ENCODE results near the gene TRIP13.
"Not testable (repeated sequence)": the region's sequence is repeated elsewhere in the genome, so short reads cannot be mapped to it uniquely, and the experiment has no call there.

Gene TRIP13

DNA sequence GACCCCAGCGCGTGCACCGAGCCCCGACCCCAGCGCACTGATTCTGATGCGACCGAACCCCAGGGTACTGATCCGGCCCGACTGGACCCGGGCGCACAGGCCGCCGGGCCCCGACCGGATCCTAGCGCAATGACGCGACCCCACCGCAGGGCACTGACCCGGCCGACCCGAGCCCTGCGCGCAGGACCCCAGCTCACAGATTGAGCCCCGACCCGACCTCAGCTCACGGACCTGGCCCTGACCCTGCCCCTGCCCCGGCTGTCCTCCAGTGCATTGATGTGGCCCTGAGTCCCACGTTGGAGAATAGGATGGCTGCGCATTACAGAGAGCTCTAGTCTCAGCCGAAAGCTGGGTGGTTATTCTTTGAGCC lies 438 bp downstream of the TRIP13 start:
- DNase-seq: no peak

DNA sequence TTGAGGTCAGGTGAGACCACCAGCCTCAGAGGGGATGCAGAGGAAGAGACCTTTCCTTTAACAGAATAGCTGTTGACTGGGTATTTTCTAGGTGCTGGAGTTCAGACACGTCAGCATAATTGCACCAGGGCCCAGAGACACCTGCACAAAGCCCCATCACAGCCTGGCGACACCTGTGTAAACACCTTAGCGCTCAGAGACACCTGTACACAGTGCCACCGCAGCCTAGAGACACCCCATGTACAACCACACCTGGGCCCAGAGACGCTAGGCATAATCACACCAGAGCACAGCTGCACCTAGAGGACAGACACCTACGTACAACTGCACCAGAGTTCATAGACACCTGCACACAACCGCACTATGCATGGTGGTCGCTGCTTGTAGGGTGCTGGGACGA lies 1.0 kb downstream of the TRIP13 start:
- DNase-seq: no peak

DNA sequence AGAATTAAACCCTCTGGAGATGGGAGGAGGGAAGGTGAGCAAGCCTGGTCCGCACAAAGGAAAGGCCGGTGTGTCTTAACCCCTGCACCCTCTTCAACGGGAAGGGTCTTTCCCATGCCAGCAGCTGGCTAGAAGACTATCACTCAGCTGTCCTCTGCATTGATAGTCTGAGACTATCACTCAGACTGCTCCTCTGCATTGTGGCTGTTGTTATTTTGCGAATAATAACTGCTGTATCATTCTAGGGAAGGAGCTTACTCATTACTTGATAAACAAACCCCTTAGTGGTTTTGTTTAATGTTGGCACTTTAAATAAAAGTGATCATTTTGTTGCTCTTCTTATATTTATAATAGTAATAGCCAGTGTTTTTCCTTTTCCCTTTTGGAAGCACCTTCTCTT lies 8.1 kb downstream of the TRIP13 start:
- no peak for DNase-seq

DNA sequence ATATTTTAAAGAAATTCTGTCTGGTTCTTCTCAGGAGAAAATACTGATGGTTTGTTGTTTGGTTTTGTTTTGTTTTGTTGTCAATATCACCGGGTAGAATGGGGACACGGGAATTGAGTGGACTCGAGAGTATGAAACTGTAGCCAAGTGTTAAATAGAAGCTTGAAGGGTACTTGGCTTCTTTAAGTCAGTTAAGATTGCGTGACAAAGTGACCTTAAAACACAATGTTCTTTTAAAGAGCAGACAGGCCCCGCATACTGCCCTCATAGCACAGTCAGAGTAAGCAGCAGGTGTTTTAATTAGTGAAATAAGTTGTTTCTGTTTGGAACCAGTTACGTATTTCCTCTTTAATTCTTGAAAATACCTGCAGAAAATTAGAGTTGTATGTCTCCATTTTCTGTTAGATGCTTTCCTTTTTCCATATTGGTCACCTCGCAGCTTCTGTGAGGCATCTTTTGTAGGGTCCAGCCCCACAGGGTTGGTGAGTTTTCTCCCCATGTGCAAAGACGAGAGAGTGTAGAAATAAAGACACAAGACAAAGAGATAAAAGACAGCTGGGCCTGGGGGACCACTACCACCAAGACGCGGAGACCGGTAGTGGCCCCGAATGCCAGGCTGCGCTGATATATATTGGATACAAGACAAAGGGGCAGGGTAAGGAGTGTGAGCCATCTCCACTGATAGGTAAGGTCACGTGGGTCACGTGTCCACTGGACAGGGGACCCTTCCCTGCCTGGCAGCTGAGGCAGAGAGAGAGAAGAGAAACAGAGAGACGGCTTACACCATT lies 9.6 kb downstream of the TRIP13 start:
- no peak for DNase-seq

DNA sequence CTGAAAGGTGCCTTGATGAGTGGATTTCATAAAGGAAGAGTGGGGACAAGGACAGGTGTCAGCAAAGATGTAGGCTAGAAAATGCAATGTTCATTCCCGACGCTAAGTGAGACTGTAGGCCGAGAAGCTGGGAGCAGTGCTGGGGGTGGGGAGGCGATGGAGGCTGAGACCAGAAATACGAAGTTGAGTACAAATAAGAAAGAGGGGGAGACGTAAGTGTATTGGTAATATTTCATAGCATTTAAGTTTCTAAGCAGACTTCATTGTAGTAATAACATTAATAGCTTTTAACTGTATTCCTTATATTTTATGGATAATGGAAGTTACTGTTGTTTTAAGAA lies 11.0 kb downstream of the TRIP13 start:
- DNase-seq: no peak

DNA sequence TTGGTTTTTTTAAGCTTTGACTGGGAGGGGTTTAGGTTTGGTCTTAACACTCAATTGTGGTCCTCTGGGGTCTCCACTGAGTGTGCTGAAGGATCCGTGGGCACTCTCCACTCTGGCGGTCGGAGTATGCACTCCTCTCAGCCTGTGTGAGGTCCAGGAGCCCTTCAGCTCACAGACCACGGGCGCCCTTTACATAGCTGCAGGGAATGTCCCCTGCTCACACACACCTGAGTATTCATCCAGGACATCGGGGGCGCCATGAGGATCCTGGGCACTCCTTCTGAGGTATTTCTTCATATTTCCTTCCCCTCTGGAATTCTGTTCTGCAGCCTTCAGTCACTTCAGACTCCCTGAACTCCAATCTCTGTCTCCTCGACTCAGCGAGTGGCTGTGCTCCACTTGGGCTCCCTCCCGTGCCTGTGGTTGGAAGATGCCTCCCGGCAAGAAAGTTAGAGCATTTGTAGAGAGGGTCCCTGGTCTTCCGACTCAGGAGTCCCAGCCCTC lies 12.5 kb downstream of the TRIP13 start:
- DNase-seq: no peak

DNA sequence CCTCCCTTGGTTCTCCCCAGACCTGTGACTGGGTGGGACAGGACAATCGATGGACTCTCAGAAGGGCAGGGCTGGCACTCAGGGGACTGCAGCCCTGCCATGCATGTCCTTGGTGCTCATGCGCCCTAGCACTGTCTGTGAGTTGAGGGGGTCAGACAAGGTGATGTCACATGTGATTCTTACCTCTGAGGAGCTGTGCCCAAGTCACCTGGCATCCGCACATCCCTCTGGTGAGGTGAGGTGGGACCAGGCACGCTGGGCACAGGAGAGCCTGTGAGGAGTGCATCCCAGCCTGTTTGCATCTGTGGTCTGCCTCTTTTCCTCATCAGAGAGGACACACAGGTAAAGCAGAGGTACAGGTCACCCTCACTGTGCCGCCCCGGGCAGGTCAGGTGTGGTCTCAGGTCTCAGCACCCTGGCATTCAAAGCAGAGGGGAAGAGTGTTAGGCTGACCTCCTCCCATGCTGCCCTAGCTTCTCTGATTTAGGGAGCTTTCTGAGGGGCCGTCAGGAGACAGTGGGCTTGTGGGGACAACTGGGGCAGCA lies 14.8 kb downstream of the TRIP13 start:
- DNase-seq: no peak

DNA sequence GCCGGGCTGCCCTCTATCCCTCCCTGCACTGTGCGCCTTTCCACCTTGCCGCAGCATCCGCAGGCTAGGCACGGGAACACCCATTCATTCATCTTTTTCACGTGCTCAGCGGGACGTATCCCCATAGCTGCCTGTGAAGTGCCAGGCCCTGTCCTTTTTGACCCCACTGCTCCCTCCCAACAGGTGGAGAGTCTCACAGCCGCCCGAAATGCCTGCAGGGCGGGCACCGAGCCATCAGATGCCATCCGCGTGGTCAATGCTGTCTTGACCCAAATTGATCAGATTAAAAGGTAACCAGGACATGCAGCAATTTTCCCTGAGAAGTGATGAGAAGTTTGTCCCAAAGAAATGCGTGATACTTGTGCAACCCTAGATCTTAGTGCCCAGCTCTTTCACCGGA lies 15.5 kb downstream of the TRIP13 start:
- DNase-seq: no peak

DNA sequence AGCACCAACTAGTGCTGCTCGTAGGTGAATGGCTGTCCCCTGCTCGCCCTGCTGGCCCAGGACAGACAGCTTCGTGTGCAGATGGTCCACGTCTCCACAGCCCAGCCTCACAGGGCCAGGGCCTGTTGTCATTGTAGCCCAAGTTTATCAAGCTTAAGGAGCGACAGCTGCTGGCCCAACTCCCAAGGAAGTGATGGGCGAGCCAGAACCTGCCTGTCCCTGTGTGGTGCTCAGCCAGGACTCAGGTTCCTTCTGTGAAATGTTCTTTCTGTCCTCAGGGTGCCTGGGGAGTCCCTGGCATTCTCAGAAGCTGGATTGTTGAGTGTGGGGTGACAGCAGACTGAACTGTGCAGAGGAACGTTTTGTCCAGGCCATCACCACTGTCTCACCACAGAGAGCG lies 16.4 kb downstream of the TRIP13 start:
- DNase-seq: no peak

DNA sequence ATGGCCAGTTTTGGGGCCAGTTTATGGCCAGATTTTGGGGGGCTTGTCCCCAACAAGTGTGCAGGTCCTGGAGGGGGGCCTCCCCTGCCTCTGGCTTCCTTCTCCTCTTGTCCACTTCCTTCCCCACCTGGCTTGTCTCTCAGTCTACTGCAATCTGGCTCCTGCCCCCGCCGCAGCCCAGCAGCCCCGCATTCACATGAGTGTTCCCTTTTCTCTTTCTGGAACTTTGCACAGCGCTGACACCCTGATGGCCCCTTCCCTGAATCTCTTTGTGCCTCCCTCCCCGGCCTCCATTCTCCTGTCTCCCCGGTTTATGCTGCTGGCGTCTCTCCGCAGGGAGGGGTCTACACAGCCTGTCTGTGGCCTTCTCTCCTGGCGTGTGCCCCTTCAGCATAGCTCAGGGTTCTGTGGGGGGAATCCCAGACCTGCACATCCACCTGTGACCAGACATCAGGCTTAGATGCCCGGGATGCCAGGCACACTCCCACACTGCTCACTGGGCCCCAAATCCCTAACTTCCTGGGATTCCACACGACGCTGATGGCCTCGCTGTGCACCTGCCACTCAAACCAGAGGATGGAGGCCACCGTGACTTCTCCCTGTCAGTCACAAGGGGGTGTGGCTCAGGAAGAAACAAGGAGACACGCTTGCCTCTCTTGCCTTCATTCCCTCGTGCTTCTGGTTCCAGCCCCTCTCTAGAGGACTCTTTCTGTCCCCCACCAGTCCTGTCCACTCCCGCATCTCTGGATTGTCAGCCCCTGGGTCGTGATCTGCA lies 17.5 kb downstream of the TRIP13 start:
- no peak for DNase-seq

DNA sequence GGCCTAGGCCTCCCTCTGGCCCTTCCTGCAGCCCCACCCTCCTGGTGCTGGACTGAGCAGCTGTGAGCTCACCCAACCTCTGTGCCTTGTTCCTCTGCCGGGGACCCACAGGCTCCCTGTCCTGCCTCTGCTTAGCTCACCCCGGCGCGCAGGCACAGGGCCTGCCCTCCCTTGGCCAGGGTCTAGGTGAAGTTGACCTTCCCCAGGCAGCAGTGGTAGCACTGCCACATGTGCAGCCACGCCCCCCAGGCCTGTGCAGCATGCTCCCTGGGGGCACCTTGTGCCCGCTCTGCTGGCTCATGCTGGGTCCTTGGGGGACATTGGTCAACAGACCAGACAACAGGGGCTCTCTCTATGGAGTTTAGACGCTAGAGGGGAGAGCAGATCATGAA lies 18.1 kb downstream of the TRIP13 start:
- DNase-seq: no peak

DNA sequence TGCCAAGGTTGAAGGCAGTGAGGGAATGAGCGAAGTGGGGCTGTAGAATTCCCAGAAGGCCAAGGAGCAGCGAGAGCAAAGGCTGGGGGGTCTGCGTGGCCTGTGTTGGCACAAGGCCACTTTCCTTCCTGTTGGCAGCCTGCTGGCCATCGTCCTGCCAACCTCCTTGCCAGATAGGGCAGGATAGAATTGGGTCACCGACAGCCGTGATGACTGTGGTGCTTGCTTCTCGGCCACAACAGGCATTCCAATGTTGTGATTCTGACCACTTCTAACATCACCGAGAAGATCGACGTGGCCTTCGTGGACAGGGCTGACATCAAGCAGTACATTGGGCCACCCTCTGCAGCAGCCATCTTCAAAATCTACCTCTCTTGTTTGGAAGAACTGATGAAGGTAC lies 18.9 kb downstream of the TRIP13 start:
- no peak for DNase-seq

DNA sequence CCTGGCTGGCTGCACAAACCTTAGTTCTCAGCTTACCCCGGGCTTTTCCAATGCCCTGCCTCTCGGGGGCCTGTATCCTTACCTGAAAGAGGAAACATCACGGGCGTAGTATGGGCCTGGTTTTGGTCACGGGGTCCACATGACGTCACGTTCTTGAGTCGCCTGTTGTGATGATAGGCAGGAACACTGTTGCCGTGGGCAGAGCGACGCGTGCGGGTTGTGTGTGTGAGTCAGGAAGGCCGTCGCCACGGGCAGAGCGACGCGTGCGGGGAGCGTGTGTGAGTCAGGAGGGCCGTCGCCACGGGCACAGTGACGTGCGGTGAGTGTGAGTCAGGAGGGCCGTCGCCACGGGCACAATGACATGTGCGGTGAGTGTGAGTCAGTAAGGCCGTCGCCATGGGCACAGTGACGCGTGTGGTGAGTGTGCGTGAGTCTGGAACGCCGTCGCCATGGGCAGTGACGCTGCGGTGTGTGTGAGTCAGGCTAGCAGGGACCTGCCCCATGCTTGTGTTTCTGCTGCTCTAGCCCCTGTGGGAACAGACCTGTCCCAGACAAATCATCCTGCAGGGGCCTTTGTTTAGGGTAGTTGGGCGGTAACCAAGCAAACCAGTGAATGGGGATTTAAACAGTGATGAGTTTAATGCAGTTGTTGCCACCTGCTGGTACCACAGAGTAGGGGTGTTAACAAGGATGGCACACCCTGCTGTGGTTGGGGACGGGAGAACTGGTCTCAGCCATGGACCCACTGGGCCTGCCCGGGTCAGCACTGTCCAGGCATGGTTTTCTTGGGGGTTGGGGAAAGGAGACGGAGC lies 19.8 kb downstream of the TRIP13 start:
- DNase-seq: peak; percentile 85

DNA sequence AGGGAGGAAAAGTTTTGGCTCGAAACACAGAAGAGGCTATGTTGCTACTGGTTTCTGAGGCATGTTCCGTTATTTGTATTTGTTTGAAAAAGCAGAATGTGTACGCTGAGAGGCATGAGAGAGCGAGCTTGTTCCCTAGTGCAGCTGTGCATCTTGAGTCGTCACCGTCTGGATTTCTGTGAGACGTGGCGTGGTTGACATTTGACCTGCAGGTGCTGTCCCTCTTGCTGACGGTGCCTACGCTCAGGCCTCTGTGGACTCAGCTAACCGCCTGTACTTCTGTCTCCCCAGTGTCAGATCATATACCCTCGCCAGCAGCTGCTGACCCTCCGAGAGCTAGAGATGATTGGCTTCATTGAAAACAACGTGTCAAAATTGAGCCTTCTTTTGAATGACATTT lies 21.5 kb downstream of the TRIP13 start:
- DNase-seq: no peak

DNA sequence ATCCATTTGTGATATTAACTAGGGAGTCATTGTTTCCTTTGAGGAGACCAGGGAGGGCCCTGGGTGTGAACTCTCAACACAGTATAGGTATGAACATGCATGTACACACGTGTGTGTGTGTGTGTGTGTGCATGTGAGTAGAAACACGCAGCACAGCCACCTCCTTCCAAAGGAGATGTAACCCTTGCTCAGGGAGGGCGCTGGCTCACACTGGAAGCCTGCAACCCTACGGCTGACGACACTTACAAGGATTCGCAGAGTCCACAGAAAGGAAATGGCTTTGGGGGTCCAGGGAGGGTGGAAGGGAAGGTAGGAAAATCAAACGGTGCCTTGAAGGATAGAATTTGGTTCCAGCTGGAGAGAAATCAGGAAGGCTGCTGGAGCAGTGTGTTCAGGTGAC lies 21.9 kb downstream of the TRIP13 start:
- DNase-seq: no peak

DNA sequence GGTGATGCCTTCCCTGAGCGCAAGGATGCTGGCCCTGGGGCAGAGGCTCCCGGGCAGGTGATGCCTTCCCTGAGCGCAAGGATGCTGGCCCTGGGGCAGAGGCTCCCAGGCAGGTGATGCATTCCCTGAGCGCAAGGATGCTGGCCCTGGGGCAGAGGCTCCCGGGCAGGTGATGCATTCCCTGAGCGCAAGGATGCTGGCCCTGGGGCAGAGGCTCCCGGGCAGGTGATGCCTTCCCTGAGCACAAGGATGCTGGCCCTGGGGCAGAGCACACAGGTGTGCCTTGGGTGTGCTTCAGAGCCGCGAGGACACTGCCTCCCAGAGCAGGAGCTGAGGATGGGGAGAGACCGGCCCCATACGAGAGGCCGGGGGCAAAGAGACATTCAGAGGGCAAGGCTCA lies 22.7 kb downstream of the TRIP13 start:
- not testable (repeated sequence) for DNase-seq

DNA sequence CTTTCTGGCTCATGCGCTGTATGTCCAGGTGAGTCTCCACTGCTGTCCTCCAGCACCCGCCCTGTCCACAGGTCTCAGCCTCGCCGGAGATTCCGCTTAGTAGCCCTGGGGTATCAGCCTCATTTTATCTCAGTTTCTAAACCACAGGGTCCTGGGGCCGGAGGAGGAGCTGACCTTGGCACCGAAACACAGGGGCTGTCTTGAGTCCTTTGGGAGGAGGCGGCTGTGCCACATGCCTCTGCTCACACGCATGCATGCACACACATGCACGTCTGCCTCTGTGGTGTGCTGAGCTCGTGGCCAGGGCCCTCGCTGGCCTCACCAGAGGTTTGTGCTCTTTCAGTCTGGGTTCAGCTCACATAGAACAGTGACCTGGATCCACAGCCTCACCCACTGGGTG lies 23.3 kb downstream of the TRIP13 start:
- DNase-seq: no peak

DNA sequence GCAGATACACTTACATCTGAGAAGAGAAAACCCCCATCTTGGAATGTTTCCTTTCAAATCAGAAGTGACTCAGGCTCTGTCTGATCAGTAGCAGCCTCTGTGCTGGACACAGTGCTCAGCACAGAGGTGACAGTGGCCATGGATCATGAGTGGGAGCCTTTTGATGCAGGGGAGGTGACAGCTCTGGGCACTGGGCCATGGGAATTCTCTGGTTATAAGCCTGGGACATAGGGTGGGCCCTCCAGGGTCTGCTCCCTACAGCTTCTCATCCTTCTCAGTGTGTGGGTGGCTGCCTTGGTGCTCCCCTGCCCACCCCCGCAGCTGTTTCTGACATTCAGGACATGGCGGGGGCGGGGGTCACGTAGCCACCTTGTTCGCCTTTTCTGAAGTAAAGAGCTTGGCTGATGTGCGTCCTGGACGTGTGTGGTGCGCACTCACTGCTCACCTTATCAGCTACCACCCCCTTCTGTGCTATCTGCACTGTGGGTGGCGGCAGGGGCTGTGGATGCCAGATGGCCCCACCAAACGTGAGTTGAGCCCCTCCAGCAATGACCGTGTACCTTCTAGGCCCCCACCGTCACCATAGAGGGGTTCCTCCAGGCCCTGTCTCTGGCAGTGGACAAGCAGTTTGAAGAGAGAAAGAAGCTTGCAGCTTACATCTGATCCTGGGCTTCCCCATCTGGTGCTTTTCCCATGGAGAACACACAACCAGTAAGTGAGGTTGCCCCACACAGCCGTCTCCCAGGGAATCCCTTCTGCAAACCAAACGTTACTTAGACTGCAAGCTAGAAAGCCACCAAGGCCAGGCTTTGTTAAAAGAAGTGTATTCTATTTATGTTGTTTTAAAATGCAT lies 24.0 kb downstream of the TRIP13 start:
- no peak for DNase-seq

DNA sequence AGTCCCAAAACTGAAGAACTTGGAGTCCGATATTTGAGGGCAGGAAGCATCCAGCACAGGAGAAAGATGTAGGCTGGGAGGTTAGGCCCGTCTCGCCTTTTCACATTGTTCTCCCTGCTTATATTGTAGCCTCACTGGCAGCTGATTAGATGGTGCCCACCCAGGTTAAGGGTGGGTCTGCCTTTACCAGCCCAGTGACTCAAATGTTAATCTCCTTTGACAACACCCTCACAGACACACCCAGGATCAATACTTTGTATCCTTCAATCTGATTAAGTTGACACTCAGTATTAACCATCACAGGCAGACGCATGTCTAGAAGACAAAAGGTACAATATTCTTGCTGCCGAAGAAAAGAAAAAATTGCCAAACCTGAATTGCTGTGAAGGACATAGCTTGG lies 26.0 kb downstream of the TRIP13 start:
- DNase-seq: not testable (repeated sequence)

DNA sequence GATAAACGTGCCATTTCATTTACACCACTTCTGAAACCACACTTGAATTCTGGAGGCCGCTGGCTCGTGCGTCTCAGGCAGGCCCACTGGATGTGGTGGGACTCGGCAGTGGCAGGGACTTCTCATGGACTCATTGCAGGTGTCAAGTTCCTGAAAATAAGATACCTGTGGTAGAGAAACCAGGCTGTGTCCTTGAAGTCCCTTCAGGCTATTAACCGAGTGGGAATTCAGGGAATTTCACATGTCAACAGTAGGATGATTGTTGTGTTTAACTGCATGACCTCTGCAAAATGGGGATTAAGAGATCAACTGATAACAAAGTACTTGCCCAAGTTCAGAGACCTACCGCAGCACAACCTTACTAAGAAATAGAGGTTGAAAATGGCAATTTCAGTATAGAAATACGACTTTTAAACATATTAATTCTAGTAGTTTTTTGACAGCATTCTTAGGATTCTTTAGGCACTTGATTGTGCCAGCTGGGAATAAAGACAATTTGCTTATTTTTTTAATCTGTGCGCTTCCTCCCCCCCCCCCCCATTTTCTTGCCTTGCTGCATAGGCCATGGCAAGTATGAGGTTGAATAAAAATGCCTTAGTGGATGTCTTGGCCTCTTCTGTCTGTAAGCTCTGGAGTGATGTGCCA lies 26.8 kb downstream of the TRIP13 start:
- DNase-seq: no peak

DNA sequence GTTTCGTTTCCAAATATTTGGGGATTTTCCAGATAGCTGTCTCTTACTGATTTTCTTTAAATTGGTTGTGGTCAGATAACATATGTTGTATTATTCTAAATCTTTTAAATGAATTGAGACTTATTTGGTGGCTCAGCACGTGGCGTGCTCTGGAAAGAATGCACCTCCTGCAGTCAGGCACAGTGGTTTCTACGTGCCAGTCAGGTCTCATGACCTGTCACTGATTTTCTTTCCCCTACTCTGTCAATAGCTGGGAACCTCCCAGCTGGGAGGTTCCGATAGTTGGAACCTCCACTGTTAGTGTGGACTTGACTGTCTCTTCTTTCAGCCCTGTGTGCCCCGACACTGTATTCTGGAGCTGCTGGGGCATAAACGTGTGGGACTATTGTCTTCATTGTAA lies 27.6 kb downstream of the TRIP13 start:
- DNase-seq: no peak

All from stimulated activated CD4-positive, alpha-beta T cell treated with anti-CD3 and anti-CD28 coated beads, Interleukin-15, amount 100 ng/mL, for 24 hours (primary cell).